ENCODE measurements around the gene CIAO2B. TPM values are rescaled to one million over a fixed set of nuclear protein-coding genes. Genes with fewer than 3 reads are reported as not detected.
"Not testable (repeated sequence)": the region's sequence is repeated elsewhere in the genome, so short reads cannot be mapped to it uniquely, and the experiment has no call there.

CIAO2B gene
- total and polyA plus RNA-seq, 9 donors: 40.1 to 150 (median 66.7) TPM

- TF ChIP-seq POLR2A (IDR thresholded peaks at IDR 0.05): no peak
- no peak for TF ChIP-seq EP300 (IDR thresholded peaks at IDR 0.05)
- TF ChIP-seq CTCF (IDR thresholded peaks at IDR 0.05): no peak
- DNase-seq: peak; percentile 76 to 85 (median 79)
- Histone ChIP-seq H3K36me3 (no peaks in the 10 kb centered on the region), H3K4me3 (no peak overlapping the region), H3K4me1 (ENCODE audit: insufficient read depth) (peaks cover 32% of the 10 kb centered on the region), H3K9me3 (no peaks in the 10 kb centered on the region), H3K27ac (peak overlapping the region in 1 of 2 donors; percentile 45), H3K27me3 (no peaks in the 10 kb centered on the region)
- intact Hi-C loops (cut with DNase I): loop anchor here in 3 of 4 donors (5.0 to 10.0 kb wide), 2 partner anchors 34 to 257 kb away; partner anchors contain the start of genes CIAO2B (in 2 of the 3), B3GNT9 (in 1 of the 3), FBXL8 (in 1 of the 3) and TRADD (in 1 of the 3)
- WGBS, 3 donors: 1 to 22% (median 3%) methylated on average over 3 of the region's 3 CpGs
These were observed 36.0 kb downstream of the CIAO2B start for GRCh38 chr16:66898207-66898606.

GRCh38 chr16:66896682-66897081 is 37.5 kb downstream of the CIAO2B start:
- not testable (repeated sequence) for H3K27me3 ChIP-seq, H3K4me3 ChIP-seq, DNase-seq, H3K9me3 ChIP-seq, H3K27ac ChIP-seq, H3K36me3 ChIP-seq
- peaks cover 32% of the 10 kb centered on the region for H3K4me1 ChIP-seq (ENCODE audit: insufficient read depth)
- 69 to 76% (median 75%) methylated on average over 5 of the region's 5 CpGs for WGBS, 3 donors
- intact Hi-C loops (cut with DNase I): loop anchor here in 3 of 4 donors (5.0 to 10.0 kb wide), 2 partner anchors 36 to 258 kb away; partner anchors contain the start of genes CIAO2B (in 2 of the 3), B3GNT9 (in 1 of the 3), FBXL8 (in 1 of the 3) and TRADD (in 1 of the 3)

GRCh38 chr16:66895999-66896398 is 38.2 kb downstream of the CIAO2B start:
- H3K4me3 ChIP-seq: no peak overlapping the region
- peaks cover 26% of the 10 kb centered on the region for H3K4me1 ChIP-seq (ENCODE audit: insufficient read depth)
- TF ChIP-seq POLR2A (IDR thresholded peaks at IDR 0.05) (no peak), CTCF (IDR thresholded peaks at IDR 0.05) (no peak), EP300 (IDR thresholded peaks at IDR 0.05) (no peak)
- DNase-seq: no peak
- 89 to 96% (median 93%) methylated on average over 3 of the region's 3 CpGs for WGBS, 3 donors
- no peaks in the 10 kb centered on the region for H3K27me3 ChIP-seq
- H3K36me3 ChIP-seq: no peaks in the 10 kb centered on the region
- H3K27ac ChIP-seq: no peak overlapping the region
- intact Hi-C loops (cut with DNase I): loop anchor here (2.0 to 10.0 kb wide), 3 partner anchors 33 to 259 kb away; partner anchors contain the start of genes CIAO2B (in 2 of the 4), B3GNT9 (in 1 of the 4), FBXL8 (in 1 of the 4) and TRADD (in 1 of the 4)
- H3K9me3 ChIP-seq: no peaks in the 10 kb centered on the region

- H3K27me3 ChIP-seq: no peaks in the 10 kb centered on the region
- 78 to 86% (median 83%) methylated on average over 5 of the region's 5 CpGs for WGBS, 3 donors
- intact Hi-C loops (cut with DNase I): loop anchor here (2.0 to 10.0 kb wide), 3 partner anchors 33 to 259 kb away; partner anchors contain the start of genes CIAO2B (in 2 of the 4), B3GNT9 (in 1 of the 4), FBXL8 (in 1 of the 4) and TRADD (in 1 of the 4)
- H3K4me1 ChIP-seq (ENCODE audit: insufficient read depth): peaks cover 23% of the 10 kb centered on the region
- DNase-seq: no peak
- H3K36me3 ChIP-seq: no peaks in the 10 kb centered on the region
- H3K4me3 ChIP-seq: no peak overlapping the region
- no peak overlapping the region for H3K27ac ChIP-seq
- no peaks in the 10 kb centered on the region for H3K9me3 ChIP-seq
- TF ChIP-seq POLR2A (IDR thresholded peaks at IDR 0.05) (no peak), CTCF (IDR thresholded peaks at IDR 0.05) (no peak), EP300 (IDR thresholded peaks at IDR 0.05) (no peak)
These were observed 38.6 kb downstream of the CIAO2B start for GRCh38 chr16:66895689-66895979.

Measured in ovary (tissue), 9 donors.